HS-5 (cell line): ENCODE results near the gene ABCC10.
"Not testable (repeated sequence)": the region's sequence is repeated elsewhere in the genome, so short reads cannot be mapped to it uniquely, and the experiment has no call there.

Source experiments
- DNase-seq: peaks from one replicate; pipeline ENCODE4 v3.0.0-alpha.2; 2012; ENCODE audit warnings: low read depth

The ABCC10 gene, protein sequence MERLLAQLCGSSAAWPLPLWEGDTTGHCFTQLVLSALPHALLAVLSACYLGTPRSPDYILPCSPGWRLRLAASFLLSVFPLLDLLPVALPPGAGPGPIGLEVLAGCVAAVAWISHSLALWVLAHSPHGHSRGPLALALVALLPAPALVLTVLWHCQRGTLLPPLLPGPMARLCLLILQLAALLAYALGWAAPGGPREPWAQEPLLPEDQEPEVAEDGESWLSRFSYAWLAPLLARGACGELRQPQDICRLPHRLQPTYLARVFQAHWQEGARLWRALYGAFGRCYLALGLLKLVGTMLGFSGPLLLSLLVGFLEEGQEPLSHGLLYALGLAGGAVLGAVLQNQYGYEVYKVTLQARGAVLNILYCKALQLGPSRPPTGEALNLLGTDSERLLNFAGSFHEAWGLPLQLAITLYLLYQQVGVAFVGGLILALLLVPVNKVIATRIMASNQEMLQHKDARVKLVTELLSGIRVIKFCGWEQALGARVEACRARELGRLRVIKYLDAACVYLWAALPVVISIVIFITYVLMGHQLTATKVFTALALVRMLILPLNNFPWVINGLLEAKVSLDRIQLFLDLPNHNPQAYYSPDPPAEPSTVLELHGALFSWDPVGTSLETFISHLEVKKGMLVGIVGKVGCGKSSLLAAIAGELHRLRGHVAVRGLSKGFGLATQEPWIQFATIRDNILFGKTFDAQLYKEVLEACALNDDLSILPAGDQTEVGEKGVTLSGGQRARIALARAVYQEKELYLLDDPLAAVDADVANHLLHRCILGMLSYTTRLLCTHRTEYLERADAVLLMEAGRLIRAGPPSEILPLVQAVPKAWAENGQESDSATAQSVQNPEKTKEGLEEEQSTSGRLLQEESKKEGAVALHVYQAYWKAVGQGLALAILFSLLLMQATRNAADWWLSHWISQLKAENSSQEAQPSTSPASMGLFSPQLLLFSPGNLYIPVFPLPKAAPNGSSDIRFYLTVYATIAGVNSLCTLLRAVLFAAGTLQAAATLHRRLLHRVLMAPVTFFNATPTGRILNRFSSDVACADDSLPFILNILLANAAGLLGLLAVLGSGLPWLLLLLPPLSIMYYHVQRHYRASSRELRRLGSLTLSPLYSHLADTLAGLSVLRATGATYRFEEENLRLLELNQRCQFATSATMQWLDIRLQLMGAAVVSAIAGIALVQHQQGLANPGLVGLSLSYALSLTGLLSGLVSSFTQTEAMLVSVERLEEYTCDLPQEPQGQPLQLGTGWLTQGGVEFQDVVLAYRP (N-terminal part only)

DNA sequence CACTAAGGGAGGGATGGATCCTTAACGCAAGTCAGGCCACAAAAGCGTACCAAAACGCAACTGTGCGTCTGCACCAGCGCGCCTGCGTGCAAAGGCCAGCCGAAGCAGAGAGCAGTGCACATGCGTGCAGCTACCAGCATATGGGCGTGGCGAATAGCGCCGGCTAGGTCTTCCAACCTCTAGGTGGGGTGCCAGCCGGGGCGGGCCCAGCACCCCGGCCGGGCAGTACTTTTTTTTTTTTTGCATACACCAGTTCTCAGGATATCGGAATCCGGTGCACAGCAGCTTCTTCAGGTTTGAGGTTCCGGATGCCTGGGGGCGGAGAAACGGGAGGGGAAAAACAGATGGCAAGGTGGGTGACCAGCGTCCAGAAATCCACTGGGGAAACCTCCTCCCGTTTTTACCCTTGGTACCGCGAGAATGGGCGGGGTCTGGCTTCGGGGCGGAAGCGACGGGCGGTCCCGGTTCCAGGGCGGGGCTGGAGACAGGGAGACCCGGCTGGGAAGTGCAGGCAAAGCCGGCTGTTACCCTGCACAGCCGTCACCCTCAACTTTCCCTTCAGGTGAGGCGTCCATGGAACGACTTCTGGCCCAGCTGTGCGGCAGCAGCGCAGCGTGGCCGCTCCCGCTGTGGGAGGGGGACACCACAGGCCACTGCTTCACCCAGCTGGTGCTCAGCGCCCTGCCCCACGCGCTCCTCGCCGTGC lies at the start of gene ABCC10:
Gene ABCC10 (plus strand): TSS at position 136 of the 706 bp plus-strand sequence. CDS start 438 bp downstream, at position 574.
- peak; percentile 83 for DNase-seq

DNA sequence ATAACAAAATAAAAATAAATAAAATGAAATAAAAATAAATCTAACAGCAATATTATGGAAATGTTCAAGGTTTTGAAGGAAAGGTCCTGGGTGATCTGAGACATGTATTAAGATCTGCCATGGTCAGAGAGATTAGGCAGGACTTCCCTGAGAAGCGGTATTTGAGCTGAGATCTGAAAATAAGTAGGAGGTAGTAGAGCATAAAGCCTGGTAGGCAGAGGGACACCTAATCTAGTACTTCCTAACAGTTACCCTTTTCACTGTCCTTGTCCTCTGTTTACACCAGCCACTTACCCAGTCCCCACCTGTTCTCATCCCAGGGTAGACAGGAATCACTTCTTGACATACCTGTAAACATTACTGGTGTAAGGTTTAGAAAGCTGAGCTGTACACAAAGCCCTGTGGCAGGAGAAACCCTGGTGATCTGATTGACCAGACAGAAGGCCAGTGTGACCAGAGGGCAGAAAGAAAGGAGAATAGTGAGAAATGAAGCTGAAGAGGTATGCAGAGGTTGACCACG lies 49.6 kb upstream of the ABCC10 start:
- no peak for DNase-seq

DNA sequence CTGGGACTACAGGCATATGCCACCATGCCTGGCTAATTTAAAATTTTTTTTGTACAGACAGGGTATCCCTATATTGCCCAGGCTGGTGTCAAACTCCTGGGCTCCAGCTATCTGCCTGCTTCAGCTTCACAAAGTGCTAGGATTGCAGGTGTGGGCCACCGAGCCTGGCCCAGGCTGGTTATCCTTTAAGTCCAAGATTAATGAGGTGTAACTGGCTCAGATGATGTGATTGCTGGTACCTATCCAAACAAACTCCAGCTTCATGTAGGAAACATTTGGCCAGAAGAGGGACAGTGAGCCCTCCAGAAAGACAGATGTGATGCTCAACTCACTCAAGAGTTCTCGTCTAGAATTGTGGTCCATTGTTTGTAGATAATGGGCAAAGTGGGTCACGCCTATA lies 48.7 kb upstream of the ABCC10 start:
- no peak for DNase-seq

DNA sequence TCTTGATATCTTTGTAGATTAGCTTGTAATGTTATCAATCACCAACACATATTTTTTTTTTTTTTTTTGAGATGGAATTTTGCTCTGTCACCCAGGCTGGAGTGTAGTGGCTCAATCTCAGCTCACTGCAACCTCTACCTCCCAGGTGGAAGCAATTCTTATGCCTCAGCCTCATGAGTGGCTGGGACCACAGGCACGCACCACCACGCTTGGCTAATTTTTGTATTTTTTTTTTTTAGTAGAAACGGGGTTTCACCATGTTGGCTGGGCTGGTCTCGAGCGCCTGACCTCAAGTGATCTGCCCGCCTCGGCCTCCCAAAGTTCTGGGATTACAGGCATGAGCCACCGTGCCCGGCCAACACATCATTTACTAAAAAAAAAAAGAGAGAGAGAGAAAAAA lies 46.5 kb upstream of the ABCC10 start:
- not testable (repeated sequence) for DNase-seq

DNA sequence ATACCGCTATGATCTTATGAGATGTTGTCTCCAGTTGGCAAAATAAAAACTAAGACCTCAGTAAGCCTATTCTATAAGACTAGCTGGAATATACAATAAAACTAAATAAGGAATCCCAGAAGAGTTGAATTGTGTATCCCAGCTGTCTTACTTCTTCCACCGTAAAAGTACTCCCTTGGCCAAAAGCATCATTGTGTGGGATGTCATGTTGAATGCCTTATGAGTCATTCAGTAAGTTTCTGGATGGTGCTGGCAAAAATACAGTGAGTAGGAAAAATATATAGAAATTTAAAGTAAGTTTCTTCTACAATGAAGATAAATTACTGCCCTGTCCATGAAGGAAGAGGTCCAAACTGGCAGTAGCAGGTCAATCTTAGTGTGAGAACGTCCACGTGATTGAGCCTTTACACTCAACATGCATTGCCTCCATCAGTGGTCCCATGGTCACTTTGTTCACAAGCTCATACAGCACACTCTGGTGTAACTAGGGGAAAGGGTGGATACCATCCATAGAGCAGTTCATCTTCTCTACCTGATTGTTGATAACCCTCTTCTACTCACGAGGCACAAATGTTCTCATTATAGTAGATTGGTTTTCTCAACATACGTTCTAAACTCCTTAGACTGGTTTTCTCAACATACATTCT lies 44.2 kb upstream of the ABCC10 start:
- DNase-seq, result no peak

DNA sequence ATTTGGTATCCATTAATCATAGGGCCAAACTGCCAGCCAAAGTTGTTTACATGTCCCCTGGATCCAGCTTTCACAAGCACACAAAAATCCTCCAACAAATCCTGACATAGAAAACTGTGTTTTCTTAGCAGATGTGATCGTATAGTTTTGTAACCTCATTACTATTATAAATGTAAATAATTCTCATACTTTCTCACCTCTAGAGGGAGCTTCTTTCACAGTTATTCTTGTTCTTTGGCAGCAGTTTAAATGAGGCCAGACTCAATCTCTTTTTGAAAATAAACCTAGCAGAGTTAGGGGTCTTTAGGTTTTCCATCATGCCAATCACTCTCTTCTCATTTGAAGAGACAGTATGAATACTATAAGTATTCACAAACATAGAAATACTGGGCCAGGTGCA lies 40.8 kb upstream of the ABCC10 start:
- no peak for DNase-seq

DNA sequence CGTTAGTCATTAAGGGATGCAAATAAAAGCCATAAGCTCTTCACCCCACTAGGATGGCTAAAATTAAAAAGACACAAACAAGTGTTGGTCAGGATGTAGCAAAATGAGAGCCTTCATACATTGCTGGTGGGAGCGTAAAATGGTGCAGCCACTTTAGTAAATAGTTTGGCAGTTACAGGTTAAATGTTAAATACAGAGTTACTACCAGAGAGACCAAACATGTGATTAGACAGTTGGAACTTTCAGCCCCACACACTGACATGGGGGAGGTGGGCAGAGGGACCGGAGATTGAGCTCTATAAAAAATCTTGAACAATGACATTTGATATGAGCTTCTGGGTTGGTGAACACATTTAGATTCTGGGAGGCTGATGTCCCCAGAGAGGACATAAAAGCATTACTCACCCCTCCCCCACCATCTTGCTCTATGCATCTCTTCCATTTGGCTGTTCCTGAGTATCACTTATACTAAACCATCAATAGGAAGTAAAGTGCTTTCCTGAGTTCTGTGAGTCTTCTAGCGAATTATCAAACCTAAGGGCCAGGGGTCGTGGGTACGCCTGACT lies 37.5 kb upstream of the ABCC10 start:
- no peak for DNase-seq

DNA sequence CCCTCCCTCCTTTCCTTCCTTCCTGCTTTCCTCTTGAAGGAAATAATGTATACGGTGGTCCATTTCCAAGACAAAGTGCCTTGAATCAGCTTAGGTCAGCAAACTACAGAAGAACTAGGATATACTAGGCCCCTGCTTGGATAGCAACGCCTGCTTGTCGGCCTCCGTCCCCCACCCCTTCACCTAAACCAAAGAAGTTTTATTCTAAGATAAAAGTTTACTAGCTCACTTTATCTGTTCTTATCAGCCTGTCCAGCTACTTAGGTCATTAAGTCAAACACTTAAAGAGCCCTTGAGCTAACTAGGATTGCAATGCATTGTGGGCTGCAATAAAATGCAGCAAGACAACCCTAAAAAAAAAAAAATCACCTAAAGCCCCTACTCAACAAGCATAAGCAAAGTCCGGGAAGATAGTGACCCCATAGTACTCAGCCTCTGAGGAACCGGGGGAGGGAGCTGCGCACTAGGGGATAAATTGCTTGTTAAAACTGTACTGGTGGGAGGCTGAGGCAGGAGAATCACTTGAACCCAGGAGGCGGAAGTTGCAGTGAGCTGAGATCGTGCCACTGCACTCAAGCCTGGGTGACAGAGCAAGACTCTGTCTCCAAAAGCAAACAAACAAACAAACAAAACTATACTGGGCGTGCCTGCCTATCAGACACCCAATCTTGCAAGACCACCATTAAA lies 36.4 kb upstream of the ABCC10 start:
- not testable (repeated sequence) for DNase-seq

DNA sequence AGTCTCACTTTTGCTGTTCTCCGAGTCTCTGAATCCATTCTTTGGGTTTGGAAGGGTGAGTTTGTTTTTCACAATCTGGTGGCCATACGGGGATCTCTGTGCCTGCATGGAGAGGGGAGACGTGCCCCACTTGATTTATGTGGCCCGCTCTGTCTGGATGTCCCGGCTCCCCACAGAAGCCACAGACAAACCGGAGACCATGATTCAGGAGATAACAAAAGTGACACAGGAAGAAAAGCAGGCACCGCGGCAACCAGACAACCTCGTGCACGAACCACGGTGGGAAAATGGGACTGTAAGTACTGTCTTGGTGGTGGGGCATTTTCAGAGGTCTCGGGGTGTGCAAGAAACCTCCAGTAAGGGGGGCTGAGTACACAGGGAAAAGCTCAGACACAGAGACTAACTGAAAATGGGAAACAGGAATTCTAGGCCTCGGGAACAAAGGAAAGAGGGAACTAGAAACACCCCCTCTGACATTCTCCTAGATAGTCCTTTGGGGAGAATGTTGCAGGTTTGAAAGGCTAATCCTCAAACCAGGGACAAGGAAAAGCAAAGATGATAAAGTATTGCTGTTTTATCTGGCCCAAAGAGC lies 35.8 kb upstream of the ABCC10 start:
- no peak for DNase-seq

DNA sequence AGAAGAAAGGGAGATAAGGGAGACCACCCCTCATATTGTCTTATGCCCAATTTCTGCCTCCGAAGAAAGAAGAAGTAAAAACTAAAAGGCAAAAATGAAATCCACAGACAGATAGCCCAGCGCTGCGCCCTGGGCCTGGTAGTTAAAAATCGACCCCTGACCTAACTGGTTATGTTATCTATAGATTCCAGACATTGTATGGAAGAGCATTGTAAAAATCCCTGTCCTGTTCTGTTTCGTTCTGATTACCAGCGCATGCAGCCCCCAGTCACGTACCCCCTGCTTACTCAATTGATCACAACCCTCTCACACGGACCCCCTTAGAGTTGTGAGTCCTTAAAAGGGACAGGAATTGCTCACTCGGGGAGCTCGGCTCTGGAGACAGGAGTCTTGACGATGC lies 34.2 kb upstream of the ABCC10 start:
- not testable (repeated sequence) for DNase-seq

DNA sequence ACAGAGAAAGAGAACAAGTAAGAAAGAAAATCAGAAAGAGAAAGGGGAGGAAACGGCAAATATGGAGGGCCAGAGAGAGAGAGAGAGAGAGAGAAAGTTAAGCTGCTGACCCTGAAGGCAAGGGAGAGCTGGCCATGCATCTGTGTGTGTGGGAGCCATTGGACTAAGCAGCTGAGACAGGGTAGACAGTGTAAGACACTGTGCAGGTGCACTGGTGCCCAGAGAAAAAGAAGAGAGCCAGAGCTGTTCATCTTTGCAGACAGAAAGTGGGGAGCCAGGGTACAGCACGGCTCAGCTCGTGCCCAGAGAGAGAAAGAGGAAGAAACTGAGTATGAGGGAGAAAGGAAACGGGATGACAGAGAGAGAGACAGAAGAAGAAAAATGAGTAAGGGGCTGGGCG lies 33.7 kb upstream of the ABCC10 start:
- no peak for DNase-seq

DNA sequence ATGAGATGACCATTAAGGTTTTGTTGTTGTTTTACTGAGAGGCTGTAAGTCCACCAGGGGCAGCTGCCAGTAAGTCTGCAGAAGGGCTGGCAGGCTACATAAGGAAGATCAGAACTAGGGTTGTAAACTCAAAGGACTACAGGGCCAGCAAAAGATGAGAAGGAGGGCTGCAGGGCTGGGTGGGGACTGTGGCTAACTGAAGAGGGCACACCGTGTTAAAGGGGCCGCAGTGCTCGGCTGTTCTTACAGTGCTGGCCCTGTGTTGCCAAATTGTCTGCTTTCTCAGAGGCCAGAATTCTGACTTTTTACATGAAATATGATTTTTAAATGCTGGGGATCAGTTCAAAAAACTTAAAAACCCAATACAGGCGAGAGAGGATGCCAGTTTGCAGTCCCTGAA lies 32.4 kb upstream of the ABCC10 start:
- no peak for DNase-seq

DNA sequence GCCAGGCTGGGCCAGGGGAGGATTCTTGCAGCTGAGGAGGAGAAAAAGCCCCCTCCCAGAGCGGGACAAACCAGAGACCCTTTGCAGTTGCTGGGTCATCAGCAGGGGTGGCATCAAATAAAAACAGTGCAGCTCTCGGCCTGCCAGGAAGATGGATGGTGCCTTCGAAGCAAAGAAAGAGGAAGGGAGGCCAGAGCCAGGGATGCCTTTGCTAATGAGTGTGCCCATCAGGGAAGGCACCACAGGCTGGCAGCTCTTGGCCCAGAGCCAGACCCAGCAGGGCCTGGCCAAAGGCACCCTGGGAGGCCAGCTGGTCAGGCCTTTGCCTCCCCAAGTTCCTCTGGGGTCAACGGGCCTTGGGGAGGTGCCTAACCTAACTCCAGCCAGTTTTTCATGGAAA lies 31.6 kb upstream of the ABCC10 start:
- DNase-seq, result no peak

DNA sequence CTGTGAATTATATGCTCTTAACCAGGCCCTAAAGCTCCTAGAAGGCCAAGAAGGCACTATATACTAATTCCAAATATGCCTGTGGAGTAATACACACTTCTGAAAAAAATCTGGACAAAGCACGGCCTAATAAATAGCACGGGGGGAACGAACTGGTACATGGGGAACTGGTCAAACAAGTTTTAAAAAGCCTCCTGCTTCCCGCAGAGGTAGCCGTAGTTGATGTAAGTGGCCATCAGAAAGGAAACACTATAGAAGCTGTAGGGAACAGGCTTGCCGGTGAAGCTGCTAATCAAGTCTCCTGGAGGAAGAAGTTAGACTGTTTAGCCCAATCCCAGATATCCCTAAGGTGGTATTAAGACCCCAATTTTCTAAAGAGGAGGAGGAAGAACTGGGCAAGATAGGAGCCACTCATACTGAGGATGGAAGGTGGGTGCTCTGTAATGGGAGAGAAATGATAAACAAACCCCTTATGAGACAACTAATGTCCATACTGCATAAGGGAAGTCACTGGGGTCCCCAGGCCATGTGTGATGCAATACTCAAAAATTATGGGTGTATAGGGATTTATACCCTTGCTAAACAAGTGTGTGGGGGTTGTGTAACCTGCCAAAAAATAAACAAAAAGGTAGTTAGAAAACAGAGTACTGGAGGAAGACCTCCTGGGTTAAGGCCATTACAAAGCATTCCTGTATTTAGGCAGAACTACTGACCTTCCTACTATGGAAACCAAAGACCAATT lies 30.8 kb upstream of the ABCC10 start:
- no peak for DNase-seq

DNA sequence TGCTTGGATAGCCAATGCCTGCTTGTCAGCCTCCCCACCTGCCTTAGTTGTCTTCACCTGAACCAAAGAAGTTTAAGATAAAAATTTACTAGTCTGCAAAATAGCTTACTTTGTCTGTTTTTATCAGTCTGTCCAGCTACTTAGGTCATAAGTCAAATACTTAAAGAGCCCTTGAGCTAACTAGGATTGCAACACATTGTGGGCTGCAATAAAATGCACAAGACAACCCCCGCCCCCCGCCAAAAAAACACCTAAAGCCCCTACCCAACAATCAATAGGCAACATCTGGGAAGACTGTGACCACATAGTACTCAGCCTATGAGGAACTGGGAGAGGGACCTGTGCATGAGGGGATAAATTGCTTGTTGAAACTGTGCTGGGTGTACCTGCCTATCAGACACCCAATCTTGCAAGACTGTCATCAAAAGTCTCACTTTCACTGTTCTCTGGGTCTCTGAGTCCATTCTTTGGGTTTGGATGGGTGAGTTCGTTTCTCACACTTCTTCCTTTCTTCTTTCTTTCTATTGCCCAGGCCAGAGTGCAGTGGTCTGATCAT lies 27.3 kb upstream of the ABCC10 start:
- no peak for DNase-seq

DNA sequence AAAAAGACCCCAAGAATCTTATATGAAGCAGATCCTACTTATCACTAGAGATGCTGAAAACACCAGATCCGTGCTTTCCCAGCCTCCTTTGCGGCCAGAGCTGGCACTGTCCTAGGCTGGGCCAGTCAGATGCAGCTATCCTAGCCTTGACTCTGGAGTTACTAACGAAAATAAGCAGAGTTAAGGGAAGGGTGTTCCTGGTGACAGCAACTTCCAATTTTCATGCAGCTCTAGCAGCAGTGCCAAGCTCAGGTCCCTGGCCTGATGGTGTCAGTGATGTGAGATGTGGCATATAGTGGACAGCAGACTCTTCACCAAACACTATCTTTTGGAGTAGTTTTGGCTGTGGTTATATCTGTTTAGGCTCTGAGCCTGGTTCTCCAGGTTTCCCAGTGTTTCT lies 25.6 kb upstream of the ABCC10 start:
- no peak for DNase-seq

DNA sequence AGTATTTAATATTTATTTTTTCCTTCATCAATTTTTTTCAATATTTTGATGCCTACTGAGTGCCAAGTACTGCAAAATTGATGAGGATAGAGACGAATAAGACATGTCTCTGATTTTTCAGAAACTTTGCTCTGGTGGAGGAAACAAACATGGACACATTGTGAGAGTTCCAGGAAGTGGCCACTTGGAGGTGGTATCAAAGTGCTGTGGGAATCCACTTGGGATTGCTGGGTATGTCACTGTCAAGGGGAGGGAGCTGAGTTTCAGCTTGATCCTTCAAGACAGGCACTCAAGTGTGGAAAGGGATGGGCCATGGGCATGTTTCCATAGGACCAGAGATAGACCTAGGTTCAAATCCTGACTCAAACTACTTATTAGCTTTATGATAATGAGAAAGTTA lies 24.5 kb upstream of the ABCC10 start:
- DNase-seq, result no peak

DNA sequence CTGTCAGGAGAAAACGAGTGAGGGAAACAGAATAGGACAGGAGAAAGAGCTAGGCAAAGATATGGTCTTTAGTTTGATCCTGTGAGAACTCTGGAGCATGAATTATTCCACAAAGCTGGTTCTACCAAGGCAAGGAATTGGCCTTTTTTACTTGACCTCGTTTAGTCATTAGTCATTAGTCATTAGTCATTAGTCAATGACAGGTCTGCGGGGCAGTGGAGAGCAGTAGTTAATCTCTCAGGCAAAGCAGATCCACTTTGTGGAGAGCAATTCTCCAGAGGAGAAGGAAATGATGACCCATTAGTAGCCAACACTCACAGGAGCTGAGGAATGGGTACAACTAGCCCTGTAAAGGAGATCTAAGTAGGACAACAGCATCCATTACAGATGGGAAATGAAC lies 22.0 kb upstream of the ABCC10 start:
- no peak for DNase-seq

DNA sequence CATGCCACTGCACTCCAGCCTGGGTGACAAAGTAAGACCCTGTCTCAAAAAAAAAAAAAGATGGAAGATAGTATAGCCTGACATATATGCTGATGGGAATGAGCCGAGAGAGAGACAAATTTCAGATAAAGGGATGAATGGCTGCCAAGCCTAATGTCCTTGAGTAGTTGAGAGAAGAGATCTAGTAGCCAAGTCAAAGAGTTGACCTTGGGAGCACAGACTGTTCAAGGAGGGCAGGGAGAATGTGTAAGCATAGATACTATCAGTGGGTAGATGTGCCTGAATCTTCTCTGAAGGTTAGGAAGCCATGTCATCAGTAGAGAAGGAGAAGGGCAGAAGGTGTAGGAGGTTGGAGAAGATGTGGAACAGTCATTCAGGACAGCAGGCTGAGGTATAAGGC lies 20.0 kb upstream of the ABCC10 start:
- DNase-seq, result no peak
